ENCODE results near the gene SH2D2A. TPM values are rescaled to one million over a fixed set of nuclear protein-coding genes. Genes with fewer than 3 reads are reported as not detected.

SH2D2A gene
- total RNA-seq, 1 experiment from 2014 or later, result 2.9 TPM

DNA sequence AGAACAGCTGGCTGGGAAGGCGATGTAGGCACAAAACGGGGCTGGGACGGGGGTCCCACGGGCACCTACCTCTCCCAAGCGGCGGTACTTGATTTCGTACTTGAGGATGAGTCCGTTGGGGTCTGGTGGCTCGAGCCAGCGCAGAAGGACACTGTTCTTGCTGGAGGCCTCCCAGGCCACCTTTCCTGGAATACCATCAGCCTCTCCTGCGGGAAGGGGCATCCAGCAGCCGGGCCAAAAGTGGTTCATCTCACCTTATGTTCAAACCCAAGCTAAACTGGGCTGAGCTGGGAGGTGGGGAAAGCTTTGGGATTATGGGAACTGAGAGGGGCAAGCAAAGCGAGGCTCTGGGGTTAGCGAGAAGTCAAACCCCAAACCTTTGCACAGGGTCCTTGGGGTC is 28.0 kb upstream of the SH2D2A start:
- DNase-seq, result no peak
- TF ChIP-seq, protein P1, sequence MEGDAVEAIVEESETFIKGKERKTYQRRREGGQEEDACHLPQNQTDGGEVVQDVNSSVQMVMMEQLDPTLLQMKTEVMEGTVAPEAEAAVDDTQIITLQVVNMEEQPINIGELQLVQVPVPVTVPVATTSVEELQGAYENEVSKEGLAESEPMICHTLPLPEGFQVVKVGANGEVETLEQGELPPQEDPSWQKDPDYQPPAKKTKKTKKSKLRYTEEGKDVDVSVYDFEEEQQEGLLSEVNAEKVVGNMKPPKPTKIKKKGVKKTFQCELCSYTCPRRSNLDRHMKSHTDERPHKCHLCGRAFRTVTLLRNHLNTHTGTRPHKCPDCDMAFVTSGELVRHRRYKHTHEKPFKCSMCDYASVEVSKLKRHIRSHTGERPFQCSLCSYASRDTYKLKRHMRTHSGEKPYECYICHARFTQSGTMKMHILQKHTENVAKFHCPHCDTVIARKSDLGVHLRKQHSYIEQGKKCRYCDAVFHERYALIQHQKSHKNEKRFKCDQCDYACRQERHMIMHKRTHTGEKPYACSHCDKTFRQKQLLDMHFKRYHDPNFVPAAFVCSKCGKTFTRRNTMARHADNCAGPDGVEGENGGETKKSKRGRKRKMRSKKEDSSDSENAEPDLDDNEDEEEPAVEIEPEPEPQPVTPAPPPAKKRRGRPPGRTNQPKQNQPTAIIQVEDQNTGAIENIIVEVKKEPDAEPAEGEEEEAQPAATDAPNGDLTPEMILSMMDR (IDR thresholded peaks at IDR 0.05; ENCODE audit: unreplicated experiment), result no peak
- H3K4me1 Mint-ChIP-seq (ENCODE audit: low read depth, unreplicated experiment), result no peaks in the 10 kb centered on the region
- no peak overlapping the region for H3K27ac Mint-ChIP-seq (ENCODE audit: unreplicated experiment)
- no peak overlapping the region for H3K4me3 Mint-ChIP-seq (ENCODE audit: low read depth, unreplicated experiment)
- CTCF ChIA-PET, result interaction anchor here (0.6 kb wide), 1 partner anchor 18 kb away, joined by 4 read pairs; no protein-coding TSS in a partner anchor
- BruUV-seq (replicated peaks), result no TSS peak
- intact Hi-C loops (cut with micrococcal nuclease; ENCODE audit: unreplicated experiment), result no loop called here
- H3K27me3 Mint-ChIP-seq (ENCODE audit: unreplicated experiment), result peaks cover 94% of the 10 kb centered on the region
- no peaks in the 10 kb centered on the region for H3K36me3 Mint-ChIP-seq (ENCODE audit: insufficient read depth, unreplicated experiment)
- peaks cover 2% of the 10 kb centered on the region for H3K9me3 Mint-ChIP-seq (ENCODE audit: low read depth, unreplicated experiment)

DNA sequence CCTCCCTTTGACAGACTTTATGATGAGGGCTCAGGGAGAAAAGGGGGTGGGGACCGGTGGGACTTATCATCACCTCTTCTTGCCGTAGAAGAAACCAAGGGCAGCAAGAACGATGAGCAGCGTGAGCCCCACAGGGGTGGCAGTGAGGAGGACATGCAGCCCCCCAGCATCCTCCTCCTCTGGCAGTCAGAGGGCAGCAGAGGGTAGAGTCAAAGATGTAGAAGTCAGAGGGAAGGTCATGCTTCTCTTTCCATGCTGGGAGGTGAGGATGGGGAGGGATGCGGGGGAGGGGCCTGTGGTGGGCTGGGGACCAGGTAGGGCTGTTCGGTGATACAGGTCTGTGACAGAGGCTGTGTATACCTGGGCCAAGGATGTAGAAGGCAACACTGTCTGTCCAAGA is 27.5 kb upstream of the SH2D2A start:
- CTCF ChIA-PET, result no interaction called here
- no peak for DNase-seq
- Mint-ChIP-seq H3K4me3 (ENCODE audit: low read depth, unreplicated experiment) (no peak overlapping the region), H3K27me3 (ENCODE audit: unreplicated experiment) (peaks cover 99% of the 10 kb centered on the region), H3K9me3 (ENCODE audit: low read depth, unreplicated experiment) (peaks cover 2% of the 10 kb centered on the region), H3K27ac (ENCODE audit: unreplicated experiment) (no peak overlapping the region), H3K36me3 (ENCODE audit: insufficient read depth, unreplicated experiment) (no peaks in the 10 kb centered on the region), H3K4me1 (ENCODE audit: low read depth, unreplicated experiment) (no peaks in the 10 kb centered on the region)
- TF ChIP-seq, protein P1 (IDR thresholded peaks at IDR 0.05; ENCODE audit: unreplicated experiment), result no peak
- no TSS peak for BruUV-seq (replicated peaks)
- intact Hi-C loops (cut with micrococcal nuclease; ENCODE audit: unreplicated experiment), result no loop called here

DNA sequence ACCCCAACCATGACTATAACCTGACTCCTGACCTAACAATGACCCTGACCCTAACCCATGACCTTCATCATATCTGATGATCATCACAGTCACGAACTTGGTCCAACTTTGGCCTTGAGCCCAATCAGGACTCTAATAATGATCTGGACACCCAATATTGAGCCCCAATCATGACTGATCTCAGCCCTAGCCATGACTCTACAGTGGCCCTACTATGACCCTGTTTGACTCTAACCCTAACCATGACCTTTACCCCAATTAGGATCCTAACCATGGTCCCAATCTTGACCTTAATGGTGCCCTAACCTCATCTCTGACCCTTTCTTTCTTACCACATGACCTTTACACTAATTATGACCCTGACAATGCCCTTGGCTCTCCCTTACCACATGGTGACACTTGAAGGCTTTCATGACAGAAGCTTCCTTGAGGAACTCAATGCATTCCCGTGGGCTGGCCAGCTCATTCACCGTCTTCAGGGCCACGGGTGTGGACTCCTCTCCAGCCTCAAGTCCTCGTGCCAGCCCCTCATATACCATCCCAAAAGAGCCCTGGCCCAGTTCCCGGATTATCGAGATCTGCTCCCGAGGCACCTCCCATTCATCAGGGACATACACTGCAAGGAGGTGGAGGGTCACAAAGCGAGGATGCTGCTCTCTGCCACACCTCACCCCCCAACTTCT is 26.1 kb upstream of the SH2D2A start:
- Mint-ChIP-seq H3K4me1 (ENCODE audit: low read depth, unreplicated experiment) (no peaks in the 10 kb centered on the region), H3K36me3 (ENCODE audit: insufficient read depth, unreplicated experiment) (no peaks in the 10 kb centered on the region), H3K27me3 (ENCODE audit: unreplicated experiment) (peaks cover 100% of the 10 kb centered on the region), H3K27ac (ENCODE audit: unreplicated experiment) (no peak overlapping the region), H3K9me3 (ENCODE audit: low read depth, unreplicated experiment) (peaks cover 2% of the 10 kb centered on the region), H3K4me3 (ENCODE audit: low read depth, unreplicated experiment) (no peak overlapping the region)
- intact Hi-C loops (cut with micrococcal nuclease; ENCODE audit: unreplicated experiment), result no loop called here
- DNase-seq, result no peak
- no TSS peak for BruUV-seq (replicated peaks)
- CTCF ChIA-PET, result no interaction called here
- TF ChIP-seq, protein P1 (IDR thresholded peaks at IDR 0.05; ENCODE audit: unreplicated experiment), result no peak

DNA sequence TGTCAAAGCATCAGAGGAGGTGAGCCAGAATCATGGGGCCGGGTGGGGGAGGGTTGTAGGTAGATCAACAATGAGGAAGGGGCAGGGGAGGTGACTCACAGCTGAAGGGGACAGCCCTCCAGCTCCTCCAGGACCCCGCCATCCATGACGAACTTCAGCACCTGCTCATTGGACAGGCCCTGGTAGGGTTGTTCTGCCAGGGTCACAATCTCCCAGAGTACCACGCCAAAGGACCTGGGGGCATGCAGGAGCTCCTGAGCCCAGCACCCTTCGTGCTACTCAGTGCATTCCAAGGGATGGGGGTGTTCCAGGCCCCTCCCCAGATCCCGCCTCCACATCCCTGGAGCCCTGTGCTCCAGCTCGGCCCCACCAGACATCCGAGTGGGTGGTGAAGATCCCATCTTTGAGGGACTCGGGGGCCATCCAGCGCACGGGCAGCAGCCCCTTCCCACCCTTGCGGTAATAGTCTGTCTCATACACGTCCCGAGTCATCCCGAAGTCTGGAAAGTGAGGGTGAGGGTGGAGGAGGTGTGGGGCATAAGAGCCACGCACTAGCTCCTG is 24.7 kb upstream of the SH2D2A start:
- no peak overlapping the region for H3K27ac Mint-ChIP-seq (ENCODE audit: unreplicated experiment)
- H3K9me3 Mint-ChIP-seq (ENCODE audit: low read depth, unreplicated experiment), result peaks cover 2% of the 10 kb centered on the region
- no peak overlapping the region for H3K4me3 Mint-ChIP-seq (ENCODE audit: low read depth, unreplicated experiment)
- no peaks in the 10 kb centered on the region for H3K36me3 Mint-ChIP-seq (ENCODE audit: insufficient read depth, unreplicated experiment)
- BruUV-seq (replicated peaks), result no TSS peak
- DNase-seq, result no peak
- no peaks in the 10 kb centered on the region for H3K4me1 Mint-ChIP-seq (ENCODE audit: low read depth, unreplicated experiment)
- CTCF ChIA-PET, result no interaction called here
- intact Hi-C loops (cut with micrococcal nuclease; ENCODE audit: unreplicated experiment), result no loop called here
- peaks cover 100% of the 10 kb centered on the region for H3K27me3 Mint-ChIP-seq (ENCODE audit: unreplicated experiment)
- TF ChIP-seq, protein P1 (IDR thresholded peaks at IDR 0.05; ENCODE audit: unreplicated experiment), result no peak

Measured in Calu3 (cell line).